CD14-positive monocyte (primary cell): Measurements from ENCODE around the gene GPR37L1. TPM values are rescaled to one million over a fixed set of nuclear protein-coding genes. Genes with fewer than 3 reads are reported as not detected.

Source experiments
- DNase-seq, 3 donors: peaks; one replicate each; pipeline ENCODE4 v3.0.0-alpha.2; 2011 to 2022
- H2AFZ ChIP-seq: 2 replicates; pipeline ENCODE4 v1.6.0; 2012; ENCODE audit warnings: mild to moderate bottlenecking, low read depth, low read length, inconsistent platforms; ENCODE audit not compliant: insufficient read depth, poor library complexity, severe bottlenecking
- H3K27ac ChIP-seq, 2 donors: 1 replicate in 1 of 2; 2 replicates in 1 of 2; pipeline ENCODE4 v1.5.1; 2012 to 2013; ENCODE audit warnings: low read length in 2 of 2, control low read depth in 1 of 2, inconsistent platforms in 1 of 2, low read depth in 1 of 2, mild to moderate bottlenecking in 1 of 2
- H3K27me3 ChIP-seq, 2 donors: one replicate each; pipeline versions ENCODE4 v1.6.0 to v1.6.1; 2011 to 2013; ENCODE audit warnings: low read length in 2 of 2; ENCODE audit not compliant: control insufficient read depth in 2 of 2, insufficient read depth in 2 of 2
- H3K36me3 ChIP-seq, 2 donors: replicated peaks in 1 of 2; 1 replicate in 1 of 2; 2 replicates in 1 of 2; pipeline versions ENCODE4 v1.5.1 to v1.6.1; 2012 to 2013; ENCODE audit warnings: low read length in 2 of 2, control low read depth in 1 of 2, inconsistent platforms in 1 of 2, mild to moderate bottlenecking in 1 of 2; ENCODE audit not compliant: insufficient read depth in 2 of 2, control insufficient read depth in 1 of 2
- H3K4me1 ChIP-seq, 2 donors: 1 replicate in 1 of 2; 2 replicates in 1 of 2; pipeline versions ENCODE4 v1.5.1 to v1.6.1; 2012 to 2013; ENCODE audit warnings: low read length in 2 of 2, control low read depth in 1 of 2, inconsistent platforms in 1 of 2, mild to moderate bottlenecking in 1 of 2, moderate library complexity in 1 of 2; ENCODE audit not compliant: insufficient read depth in 2 of 2, control insufficient read depth in 1 of 2
- H3K4me2 ChIP-seq: replicated peaks from 2 replicates; pipeline ENCODE3; 2012; ENCODE audit warnings: low read length, moderate library complexity, mild to moderate bottlenecking; ENCODE audit not compliant: poor library complexity, severe bottlenecking; ENCODE audit errors: extremely low read depth
- H3K4me3 ChIP-seq, 3 experiments: fragments of 200-600 bp in 1 of 3; sonication (generic) in 1 of 3; replicated peaks in 1 of 3; 1 replicate in 2 of 3; 2 replicates in 1 of 3; pipeline ENCODE4 v1.5.1; 2011 to 2013; ENCODE audit warnings: low read length in 3 of 3, mild to moderate bottlenecking in 3 of 3, control low read depth in 2 of 3, low read depth in 2 of 3, inconsistent platforms in 1 of 3, moderate library complexity in 1 of 3
- H3K79me2 ChIP-seq: 2 replicates; pipeline ENCODE4 v1.6.0; 2012; ENCODE audit warnings: mild to moderate bottlenecking, control low read depth, inconsistent platforms, low read length, moderate library complexity; ENCODE audit not compliant: insufficient read depth
- H3K9ac ChIP-seq: 2 replicates; pipeline ENCODE4 v1.6.0; 2017; ENCODE audit warnings: low read length, mild to moderate bottlenecking; ENCODE audit not compliant: insufficient read depth, poor library complexity, severe bottlenecking
- H3K9me3 ChIP-seq, 2 donors: replicated peaks in 1 of 2; 1 replicate in 1 of 2; 2 replicates in 1 of 2; pipeline versions ENCODE4 v1.5.1 to v1.6.1; 2012 to 2013; ENCODE audit warnings: low read length in 2 of 2, control low read depth in 1 of 2; ENCODE audit not compliant: control insufficient read depth in 1 of 2, insufficient read depth in 1 of 2
- H4K20me1 ChIP-seq: 2 replicates; pipeline ENCODE4 v1.6.0; 2012; ENCODE audit warnings: mild to moderate bottlenecking, low read length, control low read depth, moderate library complexity; ENCODE audit not compliant: insufficient read depth
- H3K27ac Mint-ChIP-seq, 7 donors: one replicate each; pipeline ENCODE4 v1.8.0; 2020; ENCODE audit warnings: mild to moderate bottlenecking in 7 of 7, mixed read lengths in 7 of 7, moderate library complexity in 6 of 7, inconsistent platforms in 2 of 7
- H3K27me3 Mint-ChIP-seq, 3 donors: one replicate each; pipeline ENCODE4 v1.8.0; 2021 to 2022; ENCODE audit warnings: low read depth in 3 of 3, mild to moderate bottlenecking in 3 of 3, mixed read lengths in 3 of 3, moderate library complexity in 3 of 3, inconsistent platforms in 1 of 3
- H3K36me3 Mint-ChIP-seq, 2 donors: one replicate each; pipeline ENCODE4 v1.8.0; 2020; ENCODE audit warnings: mixed read lengths in 2 of 2, inconsistent platforms in 1 of 2, mild to moderate bottlenecking in 1 of 2
- H3K4me1 Mint-ChIP-seq: one replicate; pipeline ENCODE4 v1.8.0; 2020; ENCODE audit warnings: mild to moderate bottlenecking, mixed read lengths
- H3K4me3 Mint-ChIP-seq, 2 donors: one replicate each; pipeline ENCODE4 v1.8.0; 2020; ENCODE audit warnings: mild to moderate bottlenecking in 2 of 2, mixed read lengths in 2 of 2, moderate library complexity in 1 of 2
- H3K9me3 Mint-ChIP-seq, 7 donors: one replicate each; pipeline ENCODE4 v1.8.0; 2020 to 2022; ENCODE audit warnings: mixed read lengths in 7 of 7, mild to moderate bottlenecking in 6 of 7, moderate library complexity in 6 of 7, inconsistent platforms in 2 of 7
- WGBS: methylation state at CpG from one replicate; pipeline ENCODE4 v1.1.5; 2013; ENCODE audit warnings: missing lambda C conversion rate; ENCODE audit not compliant: insufficient coverage; 5-methylcytosine and 5-hydroxymethylcytosine counted together
- intact Hi-C, 2 donors: fragments of 100-400 bp; cut with micrococcal nuclease; formaldehyde crosslinking; loops; one replicate each; pipeline versions ENCODE4 v1.15.0 to v1.15.1; 2023
- polyA plus RNA-seq, 3 donors: library from polyadenylated mRNA; depleted of rRNA in 1 of 3; unstranded in 2 of 3; stranded (reverse) in 1 of 3; fragments of 300-500 nt in 2 of 3; fragments of >200 nt in 1 of 3; fragmentation: Illumina TruSeq in 2 of 3; gene quantifications; 1 replicate in 2 of 3; 2 replicates in 1 of 3; pipeline ENCODE4 v1.2.3, GENCODE V29; 2012 to 2021
- TF ChIP-seq, protein P1 (sequence below): fragments of 200-600 bp; IDR thresholded peaks from one replicate; pipeline ENCODE4 v1.8.0; 2022; ENCODE audit warnings: antibody characterized with exemption, mild to moderate bottlenecking

The GPR37L1 gene
- polyA plus RNA-seq, 3 donors = 0.06 to 0.13 TPM; not detected in 1

DNA sequence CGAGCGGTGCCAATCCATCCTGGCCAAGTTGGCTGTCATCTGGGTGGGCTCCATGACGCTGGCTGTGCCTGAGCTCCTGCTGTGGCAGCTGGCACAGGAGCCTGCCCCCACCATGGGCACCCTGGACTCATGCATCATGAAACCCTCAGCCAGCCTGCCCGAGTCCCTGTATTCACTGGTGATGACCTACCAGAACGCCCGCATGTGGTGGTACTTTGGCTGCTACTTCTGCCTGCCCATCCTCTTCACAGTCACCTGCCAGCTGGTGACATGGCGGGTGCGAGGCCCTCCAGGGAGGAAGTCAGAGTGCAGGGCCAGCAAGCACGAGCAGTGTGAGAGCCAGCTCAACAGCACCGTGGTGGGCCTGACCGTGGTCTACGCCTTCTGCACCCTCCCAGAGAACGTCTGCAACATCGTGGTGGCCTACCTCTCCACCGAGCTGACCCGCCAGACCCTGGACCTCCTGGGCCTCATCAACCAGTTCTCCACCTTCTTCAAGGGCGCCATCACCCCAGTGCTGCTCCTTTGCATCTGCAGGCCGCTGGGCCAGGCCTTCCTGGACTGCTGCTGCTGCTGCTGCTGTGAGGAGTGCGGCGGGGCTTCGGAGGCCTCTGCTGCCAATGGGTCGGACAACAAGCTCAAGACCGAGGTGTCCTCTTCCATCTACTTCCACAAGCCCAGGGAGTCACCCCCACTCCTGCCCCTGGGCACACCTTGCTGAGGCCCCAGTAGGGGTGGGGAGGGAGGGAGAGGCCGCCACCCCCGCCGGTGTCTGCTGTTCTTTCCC, 5.3 kb downstream of the GPR37L1 start:
- TF ChIP-seq, protein P1, sequence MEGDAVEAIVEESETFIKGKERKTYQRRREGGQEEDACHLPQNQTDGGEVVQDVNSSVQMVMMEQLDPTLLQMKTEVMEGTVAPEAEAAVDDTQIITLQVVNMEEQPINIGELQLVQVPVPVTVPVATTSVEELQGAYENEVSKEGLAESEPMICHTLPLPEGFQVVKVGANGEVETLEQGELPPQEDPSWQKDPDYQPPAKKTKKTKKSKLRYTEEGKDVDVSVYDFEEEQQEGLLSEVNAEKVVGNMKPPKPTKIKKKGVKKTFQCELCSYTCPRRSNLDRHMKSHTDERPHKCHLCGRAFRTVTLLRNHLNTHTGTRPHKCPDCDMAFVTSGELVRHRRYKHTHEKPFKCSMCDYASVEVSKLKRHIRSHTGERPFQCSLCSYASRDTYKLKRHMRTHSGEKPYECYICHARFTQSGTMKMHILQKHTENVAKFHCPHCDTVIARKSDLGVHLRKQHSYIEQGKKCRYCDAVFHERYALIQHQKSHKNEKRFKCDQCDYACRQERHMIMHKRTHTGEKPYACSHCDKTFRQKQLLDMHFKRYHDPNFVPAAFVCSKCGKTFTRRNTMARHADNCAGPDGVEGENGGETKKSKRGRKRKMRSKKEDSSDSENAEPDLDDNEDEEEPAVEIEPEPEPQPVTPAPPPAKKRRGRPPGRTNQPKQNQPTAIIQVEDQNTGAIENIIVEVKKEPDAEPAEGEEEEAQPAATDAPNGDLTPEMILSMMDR = no peak
- Histone ChIP-seq H3K4me3 (no peak overlapping the region), H3K9me3 (no peaks in the 10 kb centered on the region), H2AFZ (no peak overlapping the region), H3K36me3 (peaks cover 12 to 15% of the 10 kb centered on the region in 2 donors), H3K27ac (no peak overlapping the region), H3K4me2 (no peak overlapping the region), H3K79me2 (no peaks in the 10 kb centered on the region), H3K4me1 (peaks cover 5 to 7% of the 10 kb centered on the region in 2 donors), H3K27me3 (no peaks in the 10 kb centered on the region), H4K20me1 (peaks cover 28% of the 10 kb centered on the region), H3K9ac (no peak overlapping the region)
- no peak for DNase-seq
- no peak overlapping the region for H3K4me3 Mint-ChIP-seq
- H3K9me3 Mint-ChIP-seq = peaks cover 0 to 2% (median 0%) of the 10 kb centered on the region in 7 donors
- peak overlapping the region in 1 of 7 donors; percentile 86 for H3K27ac Mint-ChIP-seq
- H3K4me1 Mint-ChIP-seq = peaks cover 14% of the 10 kb centered on the region
- H3K36me3 Mint-ChIP-seq = peaks cover 11 to 17% of the 10 kb centered on the region in 2 donors
- peaks cover 3 to 7% (median 4%) of the 10 kb centered on the region in 3 donors for H3K27me3 Mint-ChIP-seq
- intact Hi-C loops = loop anchor here in 1 of 2 donors (10.0 kb wide), 1 partner anchor 123 kb away; no protein-coding TSS in a partner anchor
- 94% methylated on average over 18 of the region's 26 CpGs for WGBS

DNA sequence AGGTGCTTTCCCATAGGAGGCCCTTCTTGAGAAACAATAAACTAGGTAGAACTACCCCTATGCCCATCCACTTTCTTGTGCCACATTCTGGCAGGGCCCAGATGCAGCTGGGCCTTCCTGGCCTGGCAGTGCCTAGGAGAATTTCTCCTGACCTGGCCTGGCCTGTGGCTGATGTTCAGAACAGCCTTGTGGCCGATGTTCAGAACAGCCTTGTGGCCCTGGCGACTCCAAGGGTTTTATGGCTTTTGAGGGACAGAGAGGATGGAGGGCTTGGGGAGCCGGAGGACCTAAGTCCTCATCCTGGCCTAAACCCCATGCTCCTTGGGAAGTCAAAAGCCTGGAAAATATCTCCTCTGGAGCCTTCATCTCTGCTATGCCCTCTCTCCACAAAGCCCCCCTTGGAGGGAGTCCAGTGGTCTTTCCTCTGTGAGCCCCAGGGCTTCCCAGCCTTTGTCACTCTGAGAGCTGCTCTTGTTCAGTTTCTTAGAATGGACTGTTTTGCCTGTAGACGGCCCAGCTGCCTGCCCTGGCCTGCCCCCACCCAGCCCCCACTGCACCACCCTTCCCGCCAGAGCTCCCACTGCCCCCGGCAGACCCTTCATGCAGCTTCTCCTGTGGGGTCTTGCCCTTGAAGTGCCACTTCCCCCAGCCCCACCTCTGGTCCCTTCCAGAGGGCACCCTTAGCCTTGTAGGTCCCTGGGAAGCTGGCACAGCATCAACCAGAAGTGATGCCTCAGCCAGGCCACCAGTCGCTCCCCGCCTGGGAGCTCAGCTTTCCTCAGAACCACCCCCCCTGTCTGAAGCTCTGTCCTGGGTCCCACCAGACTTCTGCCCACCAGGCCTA, 7.0 kb downstream of the GPR37L1 start:
- Mint-ChIP-seq H3K4me3 (no peak overlapping the region), H3K36me3 (peaks cover 23 to 34% of the 10 kb centered on the region in 2 donors), H3K4me1 (peaks cover 20% of the 10 kb centered on the region), H3K27me3 (peaks cover 1 to 4% (median 3%) of the 10 kb centered on the region in 3 donors), H3K27ac (peak overlapping the region in 1 of 7 donors; percentile 66), H3K9me3 (peaks cover 0 to 2% (median 0%) of the 10 kb centered on the region in 7 donors)
- intact Hi-C loops = loop anchor here in 1 of 2 donors (10.0 kb wide), 1 partner anchor 125 kb away; no protein-coding TSS in a partner anchor
- Histone ChIP-seq H3K36me3 (peaks cover 26 to 32% of the 10 kb centered on the region in 2 donors), H3K9ac (no peak overlapping the region), H3K9me3 (no peaks in the 10 kb centered on the region), H3K27me3 (no peaks in the 10 kb centered on the region), H3K79me2 (peaks cover 5% of the 10 kb centered on the region), H2AFZ (no peak overlapping the region), H3K27ac (no peak overlapping the region), H3K4me3 (no peak overlapping the region), H3K4me2 (no peak overlapping the region), H3K4me1 (peaks cover 10 to 12% of the 10 kb centered on the region in 2 donors), H4K20me1 (peaks cover 44% of the 10 kb centered on the region)
- no peak for DNase-seq
- 74% methylated on average over 5 of the region's 8 CpGs for WGBS
- TF ChIP-seq, protein P1 = no peak
